NCI-H1930 (cell line): ENCODE measurements around the gene MIR17HG.
"Not testable (repeated sequence)": the region's sequence is repeated elsewhere in the genome, so short reads cannot be mapped to it uniquely, and the experiment has no call there.

Experiments
- DNase-seq, 2 experiments: peaks; one replicate each; lab custom pipeline; 2025; lab: John Stamatoyannopoulos, UW

MIR17HG gene

GRCh38 chr13:91347202-91347995 lies at the start of gene MIR17HG:
Gene MIR17HG (plus strand): TSS chr13:91347687.
- peak; percentile 90 to 95 for DNase-seq

GRCh38 chr13:91298060-91298459 lies 49.4 kb upstream of the MIR17HG start:
- no peak for DNase-seq

- DNase-seq: no peak
Observed at GRCh38 chr13:91302111-91302510, 45.4 kb upstream of the MIR17HG start.

GRCh38 chr13:91303031-91303430 lies 44.5 kb upstream of the MIR17HG start:
- DNase-seq: no peak

- DNase-seq: no peak
Observed at GRCh38 chr13:91304741-91305140, 42.7 kb upstream of the MIR17HG start.

GRCh38 chr13:91305652-91306051 lies 41.8 kb upstream of the MIR17HG start:
- no peak for DNase-seq

GRCh38 chr13:91307887-91308286 lies 39.6 kb upstream of the MIR17HG start:
- DNase-seq: no peak

GRCh38 chr13:91308299-91308698 lies 39.2 kb upstream of the MIR17HG start:
- no peak for DNase-seq

- no peak for DNase-seq
Observed at GRCh38 chr13:91311491-91311890, 36.0 kb upstream of the MIR17HG start.

GRCh38 chr13:91312324-91312723 lies 35.2 kb upstream of the MIR17HG start:
- no peak for DNase-seq

GRCh38 chr13:91313103-91313502 lies 34.4 kb upstream of the MIR17HG start:
- no peak for DNase-seq

- no peak for DNase-seq
Observed at GRCh38 chr13:91313581-91313980, 33.9 kb upstream of the MIR17HG start.

GRCh38 chr13:91314888-91315287 lies 32.6 kb upstream of the MIR17HG start:
- no peak for DNase-seq

- DNase-seq: no peak
Observed at GRCh38 chr13:91318886-91319285, 28.6 kb upstream of the MIR17HG start.

- no peak for DNase-seq
Observed at GRCh38 chr13:91319996-91320395, 27.5 kb upstream of the MIR17HG start.

- not testable (repeated sequence) for DNase-seq
Observed at GRCh38 chr13:91320990-91321389, 26.5 kb upstream of the MIR17HG start.

- DNase-seq: no peak
Observed at GRCh38 chr13:91323349-91323748, 24.1 kb upstream of the MIR17HG start.

GRCh38 chr13:91326146-91326545 lies 21.3 kb upstream of the MIR17HG start:
- DNase-seq: no peak

- no peak for DNase-seq
Observed at GRCh38 chr13:91328726-91329125, 18.8 kb upstream of the MIR17HG start.

- no peak for DNase-seq
Observed at GRCh38 chr13:91329733-91330132, 17.8 kb upstream of the MIR17HG start.

GRCh38 chr13:91331047-91331915 lies 16.2 kb upstream of the MIR17HG start:
- DNase-seq: no peak

GRCh38 chr13:91346062-91346461 lies 1.4 kb upstream of the MIR17HG start:
- DNase-seq: no peak

- no peak for DNase-seq
Observed at GRCh38 chr13:91346850-91347201, 661 bp upstream of the MIR17HG start.
